NOMO-1 (cell line): ENCODE measurements around the gene NRARP.
"Not testable (repeated sequence)": the region's sequence is repeated elsewhere in the genome, so short reads cannot be mapped to it uniquely, and the experiment has no call there.

Experiments
- DNase-seq, 2 experiments: peaks; one replicate each; lab custom pipeline; 2025; ENCODE audit not compliant: unreplicated experiment in 2 of 2; lab: John Stamatoyannopoulos, UW

The NRARP gene

GRCh38 chr9:137266162-137266527, 35.9 kb downstream of the NRARP start:
- no peak for DNase-seq

GRCh38 chr9:137265496-137266161, 36.4 kb downstream of the NRARP start:
- no peak for DNase-seq

GRCh38 chr9:137264067-137264466, 38.0 kb downstream of the NRARP start:
- no peak for DNase-seq

GRCh38 chr9:137263506-137263905, 38.6 kb downstream of the NRARP start:
- DNase-seq = no peak

- DNase-seq = no peak
These were observed 39.2 kb downstream of the NRARP start for GRCh38 chr9:137262909-137263285.

- DNase-seq = not testable (repeated sequence)
These were observed 39.7 kb downstream of the NRARP start for GRCh38 chr9:137262173-137262908.

GRCh38 chr9:137256856-137257255, 45.2 kb downstream of the NRARP start:
- DNase-seq = no peak

- DNase-seq = no peak
These were observed 45.7 kb downstream of the NRARP start for GRCh38 chr9:137256362-137256761.

- no peak for DNase-seq
These were observed 46.5 kb downstream of the NRARP start for GRCh38 chr9:137255448-137256114.

- DNase-seq = peak; percentile 79 to 98
These were observed 47.2 kb downstream of the NRARP start, which contains the start of gene NELFB for GRCh38 chr9:137254624-137255447. NELFB (plus strand) TSS chr9:137255327.

- peak in 1 of 2 experiments; percentile 20 for DNase-seq
These were observed 48.1 kb downstream of the NRARP start for GRCh38 chr9:137253717-137254623.

GRCh38 chr9:137252555-137253506, 49.2 kb downstream of the NRARP start:
- no peak for DNase-seq

- no peak for DNase-seq
These were observed 50.4 kb downstream of the NRARP start for GRCh38 chr9:137251490-137252268.

- no peak for DNase-seq
These were observed 50.9 kb downstream of the NRARP start, which contains the start of gene STPG3 for GRCh38 chr9:137251194-137251461. STPG3 (plus strand) TSS chr9:137251286; CDS start chr9:137251287, 1 bp downstream.

- no peak for DNase-seq
These were observed 51.5 kb downstream of the NRARP start for GRCh38 chr9:137250329-137251193.
